IPS-18c (cell line): ENCODE data around the gene SYTL1.

ENCODE experiments used
- H3K4me3 ChIP-seq: 2 replicates; pipeline ENCODE4 v1.7.0; 2013; ENCODE audit warnings: low read depth, mild to moderate bottlenecking, low read length, moderate library complexity; ENCODE audit not compliant: insufficient read depth
- H3K9me3 ChIP-seq: one replicate; pipeline ENCODE4 v1.6.1; 2013; ENCODE audit warnings: mild to moderate bottlenecking, low read length, moderate library complexity; ENCODE audit not compliant: control insufficient read depth, insufficient read depth

Gene SYTL1

DNA sequence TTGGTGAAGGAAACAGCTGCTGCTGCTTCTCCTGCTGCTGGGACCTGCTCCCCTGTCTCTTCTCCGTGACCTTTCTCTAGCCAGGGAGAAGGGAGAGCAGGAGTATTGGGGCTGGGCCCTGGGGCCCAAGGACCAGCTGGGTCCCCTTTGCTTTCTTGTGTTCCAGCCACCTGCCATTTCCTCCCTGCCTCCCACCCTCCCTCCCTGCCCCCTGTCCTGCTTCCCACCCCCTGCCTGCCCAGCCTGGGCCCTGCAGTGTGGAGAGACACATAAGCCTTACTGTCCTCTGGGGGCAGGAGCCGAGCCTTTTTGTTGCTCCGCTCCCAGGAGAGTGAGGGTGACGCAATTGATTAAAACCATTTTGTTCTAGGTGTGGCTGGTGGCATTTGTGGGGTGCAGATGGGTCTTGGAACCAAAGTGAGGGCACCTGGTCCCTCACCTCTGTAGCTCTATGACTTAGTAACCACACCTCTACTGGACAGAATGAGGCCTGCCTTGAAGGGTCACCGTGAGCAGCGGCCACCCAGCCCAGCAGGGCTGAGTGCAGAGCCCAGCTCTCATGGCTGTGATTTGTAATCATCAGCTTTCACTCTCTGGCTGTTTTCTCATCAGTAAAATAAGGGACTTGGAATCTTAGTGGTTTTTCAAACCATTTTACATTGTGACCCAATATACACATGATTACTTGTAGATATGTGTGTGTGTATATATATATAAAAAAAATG lies 33.8 kb upstream of the SYTL1 start:
- Histone ChIP-seq H3K4me3 (no peak overlapping the region), H3K9me3 (no peaks in the 10 kb centered on the region)

DNA sequence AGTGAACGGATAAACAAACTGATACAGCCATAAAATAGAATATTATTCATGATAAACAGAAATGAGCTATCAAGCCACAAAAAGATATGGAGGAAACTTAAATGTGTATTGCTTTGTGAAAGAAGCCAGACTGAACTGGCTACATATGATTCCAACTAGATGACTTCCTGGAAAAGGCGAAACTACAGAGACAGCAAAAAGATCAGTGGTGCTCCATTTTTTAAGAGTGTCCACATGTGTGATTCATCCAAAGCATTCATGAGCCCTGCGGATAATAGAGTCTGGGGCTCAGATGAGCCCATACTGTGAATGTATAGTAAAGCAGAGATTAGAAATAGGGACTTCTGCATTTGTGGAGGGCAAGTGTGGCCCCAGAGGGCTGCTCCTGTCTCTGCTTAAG lies 27.7 kb upstream of the SYTL1 start:
- Histone ChIP-seq H3K4me3 (no peak overlapping the region), H3K9me3 (no peaks in the 10 kb centered on the region)

DNA sequence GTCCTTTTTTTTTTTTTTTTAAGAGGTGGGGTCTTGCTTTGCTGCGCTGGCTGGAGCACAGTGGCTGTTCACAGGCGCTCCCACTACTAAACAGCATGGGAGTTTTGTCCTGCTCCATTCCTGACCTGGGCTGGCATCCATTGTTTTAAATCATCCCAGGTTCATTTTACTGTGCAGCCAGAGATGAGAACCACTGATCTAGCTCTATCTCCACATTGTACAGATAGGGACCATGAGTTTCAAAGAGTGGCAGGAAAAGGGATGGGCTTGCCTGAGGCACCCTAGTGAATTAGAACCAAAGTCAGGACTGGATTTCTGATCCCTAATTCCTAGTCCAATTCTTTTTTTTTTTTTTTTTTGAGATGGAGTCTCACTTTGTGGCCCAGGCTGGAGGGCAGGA lies 27.1 kb upstream of the SYTL1 start:
- no peak overlapping the region for H3K4me3 ChIP-seq

GRCh38 chr1:27316860-27317259 lies 25.0 kb upstream of the SYTL1 start:
- no peak overlapping the region for H3K4me3 ChIP-seq
- no peaks in the 10 kb centered on the region for H3K9me3 ChIP-seq

More for the DNA sequence above, 27.1 kb upstream of the SYTL1 start:
- H3K9me3 ChIP-seq: no peaks in the 10 kb centered on the region

DNA sequence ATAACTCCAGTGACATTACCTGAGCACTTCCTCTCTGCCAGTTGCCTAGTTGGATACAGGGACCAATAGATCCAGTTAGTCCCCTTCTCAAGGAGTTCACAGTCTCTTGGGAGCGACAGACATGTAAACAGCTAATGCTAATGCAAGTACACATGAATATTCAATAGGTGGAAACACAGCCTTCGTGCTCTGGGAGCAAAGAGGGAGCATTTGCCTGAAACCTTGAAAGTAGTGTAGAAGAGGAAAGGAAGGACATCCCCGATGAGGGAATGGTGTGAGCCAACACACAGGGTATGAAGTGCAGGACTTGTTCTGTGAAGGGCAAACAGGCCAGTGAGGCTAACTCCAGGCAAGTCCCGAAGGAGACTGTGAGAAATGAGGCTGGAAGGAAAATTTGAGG lies 23.7 kb upstream of the SYTL1 start:
- H3K4me3 ChIP-seq: no peak overlapping the region
- no peaks in the 10 kb centered on the region for H3K9me3 ChIP-seq

DNA sequence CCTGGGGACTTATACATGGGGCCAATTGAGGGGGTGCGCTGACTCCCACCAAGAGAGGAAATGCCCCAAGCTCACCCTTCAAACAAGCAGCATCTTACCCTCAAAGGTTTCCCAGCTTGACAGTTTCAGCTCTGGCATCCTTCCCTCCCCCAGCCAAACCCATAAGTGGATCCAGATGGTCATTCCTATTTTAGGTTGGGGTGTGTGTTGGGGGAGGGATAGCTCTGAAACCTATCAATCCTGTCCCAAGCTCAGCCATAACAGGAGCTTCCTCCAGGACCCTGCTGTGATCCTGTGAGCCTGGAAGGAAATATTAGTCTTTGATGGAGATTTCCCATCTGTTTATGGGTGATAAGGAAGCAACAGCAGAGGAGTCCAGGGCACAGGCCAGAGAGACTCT lies 23.2 kb upstream of the SYTL1 start:
- Histone ChIP-seq H3K9me3 (no peaks in the 10 kb centered on the region), H3K4me3 (no peak overlapping the region)

- Histone ChIP-seq H3K4me3 (peak within 1 kb of the TSS; percentile 93), H3K9me3 (no peaks in the 10 kb centered on the region)
These were observed 19.8 kb upstream of the SYTL1 start, which contains the start of gene TMEM222 for GRCh38 chr1:27321813-27322568. Gene TMEM222 (plus strand): TSS chr1:27322163. CDS start chr1:27322198, 35 bp downstream.

GRCh38 chr1:27322569-27323240 lies 19.1 kb upstream of the SYTL1 start:
- Histone ChIP-seq H3K4me3 (peak overlapping the region; percentile 93), H3K9me3 (no peaks in the 10 kb centered on the region)

GRCh38 chr1:27325286-27325685 lies 16.5 kb upstream of the SYTL1 start:
- Histone ChIP-seq H3K4me3 (no peak overlapping the region), H3K9me3 (no peaks in the 10 kb centered on the region)

GRCh38 chr1:27327964-27328363 lies 13.9 kb upstream of the SYTL1 start:
- Histone ChIP-seq H3K9me3 (peaks cover 2% of the 10 kb centered on the region), H3K4me3 (no peak overlapping the region)

- Histone ChIP-seq H3K4me3 (no peak overlapping the region), H3K9me3 (peaks cover 2% of the 10 kb centered on the region)
These were observed 11.0 kb upstream of the SYTL1 start for GRCh38 chr1:27330786-27331185.

GRCh38 chr1:27331426-27331825 lies 10.4 kb upstream of the SYTL1 start:
- Histone ChIP-seq H3K9me3 (peaks cover 2% of the 10 kb centered on the region), H3K4me3 (no peak overlapping the region)

DNA sequence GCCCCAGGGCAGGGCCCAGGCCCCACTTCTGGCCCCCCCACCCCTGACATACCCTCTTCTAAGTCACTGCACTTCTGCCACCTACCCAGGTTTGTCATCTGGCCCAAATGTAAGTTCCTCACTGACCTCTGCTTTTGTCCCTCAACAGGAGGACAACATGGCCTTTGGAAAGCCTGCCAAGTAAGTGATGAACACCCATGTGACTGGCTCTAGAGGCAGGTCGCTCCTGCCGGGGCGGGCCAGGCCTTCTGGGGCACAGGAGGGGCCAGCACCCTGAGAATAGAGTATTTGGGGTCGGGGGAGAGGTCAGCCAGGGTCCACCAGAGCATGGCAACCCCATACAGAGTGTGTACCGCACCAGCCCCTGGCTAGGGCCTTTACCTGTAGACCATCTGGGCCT lies 9.9 kb upstream of the SYTL1 start:
- H3K4me3 ChIP-seq: no peak overlapping the region
- H3K9me3 ChIP-seq: peaks cover 2% of the 10 kb centered on the region

GRCh38 chr1:27332536-27333281 lies 9.1 kb upstream of the SYTL1 start:
- no peak overlapping the region for H3K4me3 ChIP-seq
- H3K9me3 ChIP-seq: peaks cover 2% of the 10 kb centered on the region

DNA sequence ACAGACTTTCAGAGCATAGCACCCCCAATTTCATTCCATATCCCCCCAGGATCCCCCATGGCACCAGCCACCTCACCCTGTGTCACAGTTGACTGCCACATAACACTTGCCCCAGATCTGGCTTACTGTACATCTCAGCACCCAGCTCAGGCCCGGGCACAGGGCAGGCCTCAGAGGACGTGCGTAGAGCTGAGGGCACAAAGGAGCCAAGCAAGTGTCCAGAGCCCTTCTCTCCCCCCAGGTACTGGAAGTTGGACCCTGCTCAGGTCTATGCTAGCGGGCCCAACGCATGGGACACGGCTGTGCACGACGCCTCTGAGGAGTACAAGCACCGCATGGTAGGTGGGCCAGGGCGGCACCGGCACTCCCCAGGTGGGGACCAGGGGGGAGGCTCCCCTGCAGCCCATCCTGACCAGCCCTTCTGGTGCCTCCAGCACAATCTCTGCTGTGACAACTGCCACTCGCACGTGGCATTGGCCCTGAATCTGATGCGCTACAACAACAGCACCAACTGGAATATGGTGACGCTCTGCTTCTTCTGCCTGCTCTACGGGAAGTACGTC lies 8.0 kb upstream of the SYTL1 start:
- H3K9me3 ChIP-seq: peaks cover 2% of the 10 kb centered on the region
- no peak overlapping the region for H3K4me3 ChIP-seq

DNA sequence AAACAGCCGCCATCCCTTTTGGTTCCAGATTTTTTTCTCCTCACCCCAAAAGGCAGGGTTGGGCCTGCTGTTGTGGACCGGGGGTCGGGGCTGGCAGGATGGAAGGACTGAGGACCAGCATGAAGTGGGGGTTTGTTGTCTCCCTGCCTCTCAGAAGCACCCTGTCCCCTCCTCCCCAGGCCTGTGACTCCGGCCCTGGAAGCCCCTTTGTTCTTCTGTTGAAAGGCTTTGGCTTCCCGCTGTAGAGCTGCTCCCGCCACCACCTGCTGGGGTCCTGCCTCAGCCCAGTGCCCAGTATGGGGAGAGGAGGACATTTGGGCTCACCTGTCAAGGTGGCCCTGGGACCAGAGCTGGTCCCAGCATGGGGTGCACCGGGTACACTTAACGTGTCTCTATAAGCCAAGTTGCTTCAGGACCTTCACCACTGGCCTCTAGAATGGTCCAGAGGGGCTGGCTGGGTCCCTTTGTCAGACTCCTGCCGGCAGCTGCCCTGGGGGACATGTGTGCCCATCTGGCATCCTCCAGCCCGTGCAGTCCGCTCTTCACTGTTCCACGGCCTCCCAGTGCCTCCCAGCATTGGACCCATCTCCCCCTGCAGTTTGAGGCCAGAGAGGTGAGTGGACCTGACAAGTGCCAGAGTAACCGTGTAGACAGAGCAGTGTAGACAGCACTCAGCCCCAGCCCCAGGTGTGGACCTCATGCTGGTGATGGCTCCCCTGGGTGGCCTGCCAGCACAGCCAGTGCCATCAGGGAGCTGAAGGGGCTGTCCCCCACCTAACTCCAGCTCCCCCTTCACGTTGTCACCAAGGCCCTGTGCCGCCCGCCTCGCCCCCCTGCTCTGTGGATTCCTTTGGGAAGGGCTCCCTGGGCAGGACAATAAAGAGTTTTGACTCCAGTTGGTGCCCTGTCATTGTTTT lies 6.1 kb upstream of the SYTL1 start:
- H3K4me3 ChIP-seq: no peak overlapping the region

More for the DNA sequence above, 6.1 kb upstream of the SYTL1 start:
- H3K9me3 ChIP-seq: peaks cover under 1% of the 10 kb centered on the region
